Sigmoid colon (tissue), 7 donors: ENCODE data around the gene FNDC11. TPM values are rescaled to one million over a fixed set of nuclear protein-coding genes. Genes with fewer than 3 reads are reported as not detected.

Experiments
- DNase-seq: peaks from one replicate; pipeline ENCODE4 v3.0.0-alpha.2; 2019
- H3K27ac ChIP-seq, 4 donors: fragments of 200-600 bp; sonication (generic); one replicate each; pipeline ENCODE4 v1.5.1; 2016 to 2019; ENCODE audit warnings: mild to moderate bottlenecking in 1 of 4
- H3K27me3 ChIP-seq, 3 donors: fragments of 200-600 bp; sonication (generic); one replicate each; pipeline ENCODE4 v1.5.1; 2019; ENCODE audit warnings: mild to moderate bottlenecking in 1 of 3
- H3K36me3 ChIP-seq, 4 donors: fragments of 200-600 bp; sonication (generic); one replicate each; pipeline ENCODE4 v1.5.1; 2016 to 2019
- H3K4me1 ChIP-seq, 4 donors: fragments of 200-600 bp; sonication (generic); one replicate each; pipeline ENCODE4 v1.5.1; 2017 to 2019
- H3K4me3 ChIP-seq, 4 donors: fragments of 200-600 bp; sonication (generic); one replicate each; pipeline ENCODE4 v1.5.1; 2017 to 2019; ENCODE audit warnings: mild to moderate bottlenecking in 2 of 4, moderate library complexity in 1 of 4
- H3K9me3 ChIP-seq, 4 donors: fragments of 200-600 bp in 3 of 4; sonication (generic) in 3 of 4; one replicate each; pipeline versions ENCODE4 v1.5.1 to v1.6.1; 2013 to 2019
- CTCF ChIP-seq, 4 experiments: fragments of 450-650 bp in 3 of 4; fragments of 200-600 bp in 1 of 4; IDR thresholded peaks; one replicate each; pipeline ENCODE4 v1.5.1; 2016 to 2019; ENCODE audit warnings: antibody characterized with exemption in 4 of 4, mild to moderate bottlenecking in 3 of 4, moderate library complexity in 2 of 4
- EP300 ChIP-seq, 4 donors: sonication (generic); formaldehyde crosslinking; IDR thresholded peaks; one replicate each; pipeline ENCODE4 v1.6.1; 2017; ENCODE audit warnings: antibody characterized with exemption in 4 of 4
- POLR2A ChIP-seq, 2 donors: fragments of 450-650 bp; IDR thresholded peaks; one replicate each; pipeline ENCODE4 v1.6.1; 2016; ENCODE audit warnings: antibody characterized with exemption in 2 of 2, mild to moderate bottlenecking in 2 of 2, moderate library complexity in 2 of 2
- POLR2AphosphoS5 ChIP-seq, 4 donors: sonication (generic); formaldehyde crosslinking; IDR thresholded peaks; one replicate each; pipeline ENCODE4 v1.6.1; 2017; ENCODE audit warnings: antibody characterized with exemption in 4 of 4
- WGBS, 2 donors: extraction: QIAGEN DNeasy Blood & Tissue Kit; methylation state at CpG; one replicate each; pipeline ENCODE4 v1.1.7; 2013; 5-methylcytosine and 5-hydroxymethylcytosine counted together
- intact Hi-C: fragments of 100-400 bp; cut with DNase I; formaldehyde crosslinking; loops from one replicate; pipeline ENCODE4 v1.15.1; 2023
- polyA plus RNA-seq, 3 donors: library from polyadenylated mRNA; stranded (reverse); fragments of 200-250 nt; gene quantifications; one replicate each; pipeline ENCODE4 v1.2.3, GENCODE V29; 2013
- total RNA-seq, 4 donors: library from RNA; depleted of rRNA; stranded (reverse); fragments of >200 nt; gene quantifications; one replicate each; pipeline ENCODE4 v1.1.0, GENCODE V29; 2016
- donor health status: healthy with polysubstance abuse.
- donor health status: Bipolar disorder and iron deficiency.
- donor health status: healthy.

FNDC11 gene
- total and polyA plus RNA-seq, 7 donors, result under 0.01 to 0.55 (median 0.41) TPM; not detected in 1

GRCh38 chr20:63549679-63550282 is 4.2 kb upstream of the FNDC11 start:
- Histone ChIP-seq H3K9me3 (no peaks in the 10 kb centered on the region), H3K4me3 (no peak overlapping the region), H3K27ac (no peak overlapping the region), H3K36me3 (no peaks in the 10 kb centered on the region), H3K4me1 (peaks cover 0 to 14% (median 11%) of the 10 kb centered on the region in 4 donors), H3K27me3 (peaks cover 10 to 82% (median 72%) of the 10 kb centered on the region in 3 donors)
- no peak for DNase-seq
- no peak for TF ChIP-seq CTCF (IDR thresholded peaks at IDR 0.05)
- no peak for TF ChIP-seq POLR2AphosphoS5 (IDR thresholded peaks at IDR 0.05)
- TF ChIP-seq POLR2A (IDR thresholded peaks at IDR 0.05), result no peak
- TF ChIP-seq EP300 (IDR thresholded peaks at IDR 0.05), result no peak
- WGBS, 2 donors, result 77 to 84% methylated on average over 18 of the region's 18 CpGs
- intact Hi-C loops, result no loop called here

- intact Hi-C loops, result no loop called here
- Histone ChIP-seq H3K4me3 (no peak overlapping the region), H3K9me3 (no peaks in the 10 kb centered on the region), H3K27me3 (peaks cover 10 to 80% (median 67%) of the 10 kb centered on the region in 3 donors), H3K36me3 (no peaks in the 10 kb centered on the region), H3K27ac (no peak overlapping the region), H3K4me1 (peaks cover 0 to 14% (median 11%) of the 10 kb centered on the region in 4 donors)
- no peak for TF ChIP-seq EP300 (IDR thresholded peaks at IDR 0.05)
- TF ChIP-seq CTCF (IDR thresholded peaks at IDR 0.05), result no peak
- no peak for TF ChIP-seq POLR2A (IDR thresholded peaks at IDR 0.05)
- TF ChIP-seq POLR2AphosphoS5 (IDR thresholded peaks at IDR 0.05), result no peak
- 65 to 69% methylated on average over 9 of the region's 9 CpGs for WGBS, 2 donors
- DNase-seq, result no peak
Measured at GRCh38 chr20:63551068-63551467, 2.9 kb upstream of the FNDC11 start.

GRCh38 chr20:63552481-63553249 is 1.3 kb upstream of the FNDC11 start:
- Histone ChIP-seq H3K4me1 (peaks cover 0 to 14% (median 11%) of the 10 kb centered on the region in 4 donors), H3K4me3 (no peak overlapping the region), H3K27ac (no peak overlapping the region), H3K36me3 (no peaks in the 10 kb centered on the region), H3K27me3 (peaks cover 10 to 64% (median 52%) of the 10 kb centered on the region in 3 donors), H3K9me3 (no peaks in the 10 kb centered on the region)
- no peak for DNase-seq
- intact Hi-C loops, result no loop called here
- 31 to 38% methylated on average over 15 of the region's 15 CpGs for WGBS, 2 donors
- TF ChIP-seq POLR2AphosphoS5 (IDR thresholded peaks at IDR 0.05), result no peak
- no peak for TF ChIP-seq POLR2A (IDR thresholded peaks at IDR 0.05)
- TF ChIP-seq CTCF (IDR thresholded peaks at IDR 0.05), result no peak
- no peak for TF ChIP-seq EP300 (IDR thresholded peaks at IDR 0.05)

- intact Hi-C loops, result no loop called here
- peaks cover 0 to 14% (median 11%) of the 10 kb centered on the region in 4 donors for H3K4me1 ChIP-seq
- WGBS, 2 donors, result 2 to 3% methylated on average over 37 of the region's 37 CpGs
- H3K4me3 ChIP-seq, result peak overlapping the region; percentile 31 to 55 (median 46)
- peak; percentile 91 for DNase-seq
- peaks cover 0 to 4% (median under 1%) of the 10 kb centered on the region in 4 donors for H3K36me3 ChIP-seq
- peaks cover 10 to 57% (median 45%) of the 10 kb centered on the region in 3 donors for H3K27me3 ChIP-seq
- H3K27ac ChIP-seq, result peak overlapping the region in 1 of 4 donors; percentile 34
- TF ChIP-seq POLR2A (IDR thresholded peaks at IDR 0.05), result no peak
- TF ChIP-seq POLR2AphosphoS5 (IDR thresholded peaks at IDR 0.05), result no peak
- no peak for TF ChIP-seq EP300 (IDR thresholded peaks at IDR 0.05)
- no peak for TF ChIP-seq CTCF (IDR thresholded peaks at IDR 0.05)
- H3K9me3 ChIP-seq, result no peaks in the 10 kb centered on the region
Measured at GRCh38 chr20:63553251-63553932, 567 bp upstream of the FNDC11 start.
